Mucosa of descending colon (tissue), 3 donors: ENCODE data around the gene ZFAND3. TPM values are rescaled to one million over a fixed set of nuclear protein-coding genes. Genes with fewer than 3 reads are reported as not detected.

Experiments used
- ATAC-seq: fragments of 200-7000 bp; cut with Tn5 transposase; one replicate; pipeline ENCODE4 v1.9.1; 2020; ENCODE audit warnings: mild to moderate bottlenecking, moderate library complexity
- DNase-seq, 3 donors: peaks; one replicate each; pipeline ENCODE4 v3.0.0-alpha.2; 2020
- H3K36me3 ChIP-seq: fragments of 200-600 bp; one replicate; pipeline ENCODE4 v1.8.0; 2021; ENCODE audit warnings: low read depth, mild to moderate bottlenecking
- H3K4me1 ChIP-seq: fragments of 200-600 bp; one replicate; pipeline ENCODE4 v1.8.0; 2021; ENCODE audit warnings: low read depth, mild to moderate bottlenecking
- H3K4me3 ChIP-seq: fragments of 200-600 bp; one replicate; pipeline ENCODE4 v1.8.0; 2021; ENCODE audit warnings: mild to moderate bottlenecking
- H3K9me3 ChIP-seq: fragments of 200-600 bp; one replicate; pipeline ENCODE4 v1.8.0; 2021; ENCODE audit warnings: mild to moderate bottlenecking
- CTCF ChIP-seq: fragments of 200-600 bp; IDR thresholded peaks from one replicate; pipeline ENCODE4 v1.8.0; 2022; ENCODE audit warnings: antibody characterized with exemption, mild to moderate bottlenecking
- intact Hi-C, 2 donors: fragments of 100-400 bp; cut with DNase I in 1 of 2; cut with micrococcal nuclease in 1 of 2; formaldehyde crosslinking; loops; one replicate each; pipeline versions ENCODE4 v1.11.0 to v1.11.1; 2022; cut with DNase I, micrococcal nuclease
- total RNA-seq, 3 donors: library from RNA; stranded (reverse); fragmentation: NEBNext Ultra II Directional in 2 of 3; extraction: Animal tissue kit (Norgen Biotek cat#: 25700) in 2 of 3; gene quantifications; one replicate each; pipeline versions ENCODE4 v1.2.1 to v1.2.4, GENCODE V29; 2021 to 2023
- donor health status: DM: no; HTN: no; CAD: no; lungs with moderate emphysema.
- donor health status: DM: no; HTN: no; CAD: no.
- donor health status: DM: no; HTN: yes; CAD: no.

The ZFAND3 gene
- total RNA-seq, 3 donors from 2014 or later: 63.9 to 84.0 (median 82.2) TPM

- ATAC-seq: no peak
- no peaks in the 10 kb centered on the region for H3K36me3 ChIP-seq
- no peak for TF ChIP-seq CTCF
- peaks cover 10% of the 10 kb centered on the region for H3K4me1 ChIP-seq
- no peaks in the 10 kb centered on the region for H3K9me3 ChIP-seq
- no peak overlapping the region for H3K4me3 ChIP-seq
- intact Hi-C loops: no loop called here
- DNase-seq: no peak
Observed at GRCh38 chr6:38167598-38167997, 348.1 kb downstream of the ZFAND3 start.

- Histone ChIP-seq H3K4me1 (peaks cover 13% of the 10 kb centered on the region), H3K9me3 (no peaks in the 10 kb centered on the region), H3K4me3 (no peak overlapping the region), H3K36me3 (no peaks in the 10 kb centered on the region)
- ATAC-seq (no peak), DNase-seq (no peak)
- intact Hi-C loops: no loop called here
- TF ChIP-seq CTCF: no peak
Observed at GRCh38 chr6:38168126-38168525, 348.6 kb downstream of the ZFAND3 start.

- Histone ChIP-seq H3K4me3 (no peak overlapping the region), H3K36me3 (no peaks in the 10 kb centered on the region), H3K4me1 (peaks cover 15% of the 10 kb centered on the region), H3K9me3 (no peaks in the 10 kb centered on the region)
- TF ChIP-seq CTCF: no peak
- ATAC-seq (no peak), DNase-seq (no peak)
- intact Hi-C loops: no loop called here
Observed at GRCh38 chr6:38168699-38169098, 349.2 kb downstream of the ZFAND3 start.

GRCh38 chr6:38169221-38169976 is 349.9 kb downstream of the ZFAND3 start:
- peak; percentile 4 for ATAC-seq
- Histone ChIP-seq H3K4me3 (no peak overlapping the region), H3K4me1 (peaks cover 22% of the 10 kb centered on the region), H3K36me3 (no peaks in the 10 kb centered on the region), H3K9me3 (no peaks in the 10 kb centered on the region)
- DNase-seq: no peak
- TF ChIP-seq CTCF: no peak
- intact Hi-C loops: no loop called here

- Histone ChIP-seq H3K36me3 (no peaks in the 10 kb centered on the region), H3K9me3 (no peaks in the 10 kb centered on the region), H3K4me3 (no peak overlapping the region), H3K4me1 (peaks cover 25% of the 10 kb centered on the region)
- TF ChIP-seq CTCF: no peak
- intact Hi-C loops: no loop called here
- DNase-seq (peak in 2 of 3 donors; percentile 67 to 70), ATAC-seq (peak; percentile 67)
Observed at GRCh38 chr6:38169977-38170526, 350.5 kb downstream of the ZFAND3 start.
